SJSA1 (cell line): ENCODE data around the gene TBXAS1. TPM values are rescaled to one million over a fixed set of nuclear protein-coding genes. Genes with fewer than 3 reads are reported as not detected.

Experiments
- DNase-seq, 2 experiments: peaks; one replicate each; pipeline ENCODE4 v3.0.0-alpha.2; 2015 to 2020; ENCODE audit warnings: low spot score in 2 of 2, low read depth in 1 of 2
- H3K27ac ChIP-seq: fragments of 250-450 bp; sonication (Bioruptor Pico); 2 replicates; pipeline ENCODE4 v1.5.1; 2020; ENCODE audit warnings: mild to moderate bottlenecking, moderate library complexity
- H3K27me3 ChIP-seq: fragments of 250-450 bp; sonication (Bioruptor Pico); replicated peaks from 2 replicates; pipeline ENCODE4 v1.5.1; 2020; ENCODE audit warnings: mild to moderate bottlenecking, moderate library complexity
- H3K36me3 ChIP-seq: fragments of 250-450 bp; sonication (Bioruptor Pico); 2 replicates; pipeline ENCODE4 v1.5.1; 2020; ENCODE audit warnings: mild to moderate bottlenecking
- H3K4me1 ChIP-seq: fragments of 250-450 bp; sonication (Bioruptor Pico); replicated peaks from 2 replicates; pipeline ENCODE4 v1.6.1; 2021; ENCODE audit warnings: mild to moderate bottlenecking
- H3K4me3 ChIP-seq: fragments of 250-450 bp; sonication (Bioruptor Pico); 2 replicates; pipeline ENCODE4 v1.5.1; 2020; ENCODE audit warnings: mild to moderate bottlenecking
- H3K9me3 ChIP-seq: fragments of 250-450 bp; sonication (Bioruptor Pico); replicated peaks from 2 replicates; pipeline ENCODE4 v1.5.1; 2020; ENCODE audit warnings: mild to moderate bottlenecking
- total RNA-seq: library from RNA; depleted of rRNA; stranded (reverse); fragments of >200 nt; shearing (Covaris generic); gene quantifications from 2 replicates; pipeline ENCODE4 v1.2.3, GENCODE V29; 2014

The TBXAS1 gene
- total RNA-seq, 1 experiment from 2014 or later = 3.8 TPM

DNA sequence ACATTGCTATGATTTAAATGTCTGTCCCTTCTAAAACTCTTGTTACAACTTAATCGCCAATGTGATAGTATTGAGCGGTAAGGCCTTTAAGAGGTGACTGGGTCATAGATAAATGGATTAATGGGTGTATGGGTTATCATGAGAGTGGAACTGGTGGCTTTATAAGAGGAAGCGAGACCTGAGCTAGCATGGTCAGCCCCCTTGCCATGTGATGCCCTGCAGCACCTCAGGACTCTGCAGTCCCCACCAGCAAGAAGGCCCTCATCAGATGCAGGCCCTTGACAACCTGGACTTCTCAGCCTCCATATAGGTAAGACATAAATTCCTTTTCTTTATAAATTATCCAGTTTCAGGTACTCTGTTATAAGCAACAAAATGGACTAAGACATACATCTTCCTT is 218.1 kb downstream of the TBXAS1 start:
- Histone ChIP-seq H3K9me3 (no peaks in the 10 kb centered on the region), H3K4me1 (peaks cover 10% of the 10 kb centered on the region), H3K36me3 (peaks cover 8% of the 10 kb centered on the region), H3K27me3 (no peaks in the 10 kb centered on the region), H3K4me3 (no peak overlapping the region), H3K27ac (no peak overlapping the region)
- no peak for DNase-seq

DNA sequence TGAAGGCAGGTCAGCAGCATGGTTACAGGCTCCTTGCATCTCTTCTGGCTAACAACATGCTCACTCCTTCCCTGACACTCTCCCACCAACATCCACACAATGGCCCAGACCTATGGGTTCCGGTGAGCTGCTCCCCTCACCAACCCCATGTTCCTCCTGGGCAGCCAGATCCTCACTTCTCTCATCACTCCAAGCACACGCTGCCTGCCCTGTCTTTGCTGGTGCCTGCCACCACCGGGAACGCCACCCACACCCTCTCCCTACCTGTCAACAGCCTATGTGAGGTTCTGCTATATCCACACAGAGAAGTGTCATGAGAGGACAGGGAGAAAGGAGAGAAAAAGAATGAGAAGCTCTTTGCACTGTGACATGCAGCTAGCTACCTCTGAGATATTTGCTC is 219.1 kb downstream of the TBXAS1 start:
- H3K4me3 ChIP-seq = no peak overlapping the region
- H3K27me3 ChIP-seq = no peaks in the 10 kb centered on the region
- no peaks in the 10 kb centered on the region for H3K9me3 ChIP-seq
- H3K36me3 ChIP-seq = peaks cover 11% of the 10 kb centered on the region
- H3K27ac ChIP-seq = no peak overlapping the region
- DNase-seq = no peak
- H3K4me1 ChIP-seq = peaks cover 10% of the 10 kb centered on the region

DNA sequence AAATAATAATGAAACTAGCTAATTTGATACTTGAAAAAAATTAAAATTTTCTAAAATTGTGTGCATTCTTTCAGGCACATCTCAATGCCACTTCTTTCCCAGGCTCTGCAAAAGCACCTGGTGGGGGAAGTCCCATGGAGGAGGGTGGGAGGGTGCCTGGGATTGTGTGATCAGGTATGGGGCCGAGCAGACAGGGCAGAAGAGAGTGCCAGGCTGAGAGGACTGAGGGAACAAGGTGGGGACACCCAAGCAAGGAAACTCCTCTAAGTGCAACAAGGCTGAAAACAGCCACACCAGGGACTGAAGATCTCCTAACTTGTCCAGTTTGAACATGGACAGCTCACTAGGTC is 219.9 kb downstream of the TBXAS1 start:
- peaks cover 10% of the 10 kb centered on the region for H3K4me1 ChIP-seq
- H3K27ac ChIP-seq = no peak overlapping the region
- DNase-seq = no peak
- no peaks in the 10 kb centered on the region for H3K9me3 ChIP-seq
- H3K36me3 ChIP-seq = peaks cover 12% of the 10 kb centered on the region
- no peak overlapping the region for H3K4me3 ChIP-seq
- H3K27me3 ChIP-seq = no peaks in the 10 kb centered on the region

DNA sequence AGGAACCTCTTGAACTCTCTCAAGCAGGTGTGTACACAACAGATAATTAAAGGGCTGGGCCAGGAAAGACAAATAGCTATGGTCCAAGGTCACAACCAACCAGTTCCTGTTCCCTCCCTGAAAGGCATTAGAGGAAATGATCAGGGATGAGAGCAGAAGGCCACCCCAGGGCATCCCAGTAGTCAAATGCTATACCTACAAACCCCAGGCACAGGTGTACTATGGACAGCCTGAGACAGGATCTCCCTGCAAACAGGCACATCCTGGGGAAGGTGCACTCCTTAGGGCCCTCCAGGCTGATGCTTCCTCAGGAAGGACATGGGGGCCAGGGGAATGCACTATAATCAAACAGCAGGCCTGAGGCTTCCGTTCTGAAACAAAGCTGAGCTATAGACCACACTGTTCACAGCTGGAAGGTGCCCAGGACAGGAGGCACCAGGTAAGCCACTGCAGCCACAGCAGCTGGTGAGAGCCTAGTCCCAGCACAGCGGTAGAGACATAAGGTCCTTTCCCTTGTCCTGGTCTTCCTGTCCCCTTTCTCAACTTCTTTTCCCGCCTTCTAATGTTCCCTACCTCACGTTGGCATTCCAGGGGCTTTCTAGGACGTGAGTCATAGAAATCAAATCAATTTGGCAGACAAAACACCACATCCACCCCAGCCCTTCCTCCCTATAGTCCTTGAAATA is 220.4 kb downstream of the TBXAS1 start:
- peaks cover 10% of the 10 kb centered on the region for H3K4me1 ChIP-seq
- H3K27ac ChIP-seq = no peak overlapping the region
- H3K27me3 ChIP-seq = no peaks in the 10 kb centered on the region
- H3K4me3 ChIP-seq = no peak overlapping the region
- no peaks in the 10 kb centered on the region for H3K9me3 ChIP-seq
- peaks cover 12% of the 10 kb centered on the region for H3K36me3 ChIP-seq
- DNase-seq = peak in 1 of 2 experiments; percentile 23

DNA sequence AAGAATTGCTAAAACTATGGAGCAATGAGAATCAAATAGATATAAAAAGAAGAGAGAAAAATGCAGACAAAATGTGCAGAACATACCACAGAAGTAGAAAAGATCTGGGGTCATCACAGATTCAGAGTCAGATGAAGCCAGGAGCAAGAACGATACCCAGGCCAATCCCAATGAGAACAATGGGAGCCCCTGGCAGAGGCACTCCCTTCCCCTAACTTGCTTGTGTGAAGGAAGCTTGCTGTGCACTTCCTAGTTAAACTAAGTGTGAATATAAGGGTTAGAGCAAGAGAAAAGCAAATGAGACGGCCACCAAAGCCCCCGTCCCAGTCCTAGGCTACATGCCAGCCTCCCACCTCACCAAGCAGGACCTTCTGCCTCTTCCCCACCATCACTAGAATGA is 221.0 kb downstream of the TBXAS1 start:
- Histone ChIP-seq H3K4me3 (no peak overlapping the region), H3K27me3 (no peaks in the 10 kb centered on the region), H3K9me3 (no peaks in the 10 kb centered on the region), H3K4me1 (peaks cover 10% of the 10 kb centered on the region), H3K36me3 (peaks cover 12% of the 10 kb centered on the region), H3K27ac (no peak overlapping the region)
- no peak for DNase-seq

- Histone ChIP-seq H3K36me3 (peaks cover 9% of the 10 kb centered on the region), H3K4me3 (no peak overlapping the region), H3K27me3 (no peaks in the 10 kb centered on the region), H3K27ac (no peak overlapping the region), H3K4me1 (peaks cover 10% of the 10 kb centered on the region), H3K9me3 (no peaks in the 10 kb centered on the region)
- no peak for DNase-seq
These were observed 222.8 kb downstream of the TBXAS1 start for GRCh38 chr7:140051820-140052219.

DNA sequence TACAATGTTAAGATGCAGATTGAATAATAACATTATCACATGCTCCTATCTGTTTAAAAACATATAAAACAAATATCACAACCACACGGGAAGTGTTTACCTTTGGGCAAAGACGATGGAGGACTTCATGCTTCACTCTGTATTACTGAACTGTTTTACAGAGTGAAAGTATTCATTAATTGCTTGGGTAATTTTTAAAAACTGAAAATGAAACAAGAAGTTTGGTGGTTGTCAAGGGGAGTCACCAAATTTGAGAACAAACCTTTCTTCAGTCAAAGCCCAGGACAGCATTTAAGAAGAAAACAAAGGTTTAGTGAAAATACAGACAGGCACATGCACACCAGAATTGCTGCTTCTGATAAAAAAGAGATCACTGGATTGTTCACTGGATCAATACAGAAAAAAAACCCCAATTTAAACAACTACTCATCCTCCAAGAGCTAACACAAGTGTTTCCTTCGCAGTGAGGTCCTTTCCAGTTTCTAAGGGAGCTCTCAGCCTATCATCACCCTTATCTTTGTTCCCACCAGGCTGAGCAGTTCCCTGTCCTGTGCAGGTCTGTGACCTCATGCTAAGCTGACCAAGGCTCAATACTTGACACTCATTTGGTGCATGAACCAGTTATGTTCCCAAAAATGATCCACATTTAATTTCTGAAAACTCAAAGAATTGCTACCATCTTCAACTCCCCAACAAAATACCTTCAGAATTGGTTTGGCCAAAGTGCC is 224.9 kb downstream of the TBXAS1 start:
- DNase-seq = no peak
- Histone ChIP-seq H3K27me3 (no peaks in the 10 kb centered on the region), H3K9me3 (no peaks in the 10 kb centered on the region), H3K27ac (no peak overlapping the region), H3K36me3 (peaks cover 12% of the 10 kb centered on the region), H3K4me1 (peaks cover 11% of the 10 kb centered on the region), H3K4me3 (no peak overlapping the region)

DNA sequence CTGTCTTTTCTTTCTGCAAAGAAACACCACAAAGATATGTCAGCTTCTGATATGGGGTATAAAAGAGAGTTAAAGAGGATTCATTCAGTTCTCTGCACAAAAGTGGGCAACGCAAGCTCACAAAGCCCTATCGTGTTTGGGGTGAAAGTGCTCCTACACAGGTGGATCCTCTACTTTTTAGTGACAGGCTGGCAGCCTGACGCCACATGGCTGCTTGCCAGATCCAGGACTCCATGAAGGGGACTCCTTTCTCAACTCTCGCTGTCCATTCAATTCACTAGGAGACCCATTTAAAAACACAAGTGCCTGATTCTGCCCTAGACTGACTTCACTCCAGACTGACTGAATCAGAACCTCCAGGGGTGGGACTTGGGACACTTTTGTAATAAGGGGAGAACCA is 225.7 kb downstream of the TBXAS1 start:
- Histone ChIP-seq H3K27me3 (no peaks in the 10 kb centered on the region), H3K27ac (no peak overlapping the region), H3K4me3 (no peak overlapping the region), H3K36me3 (peaks cover 12% of the 10 kb centered on the region), H3K9me3 (no peaks in the 10 kb centered on the region), H3K4me1 (peaks cover 15% of the 10 kb centered on the region)
- peak in 1 of 2 experiments; percentile 22 for DNase-seq

DNA sequence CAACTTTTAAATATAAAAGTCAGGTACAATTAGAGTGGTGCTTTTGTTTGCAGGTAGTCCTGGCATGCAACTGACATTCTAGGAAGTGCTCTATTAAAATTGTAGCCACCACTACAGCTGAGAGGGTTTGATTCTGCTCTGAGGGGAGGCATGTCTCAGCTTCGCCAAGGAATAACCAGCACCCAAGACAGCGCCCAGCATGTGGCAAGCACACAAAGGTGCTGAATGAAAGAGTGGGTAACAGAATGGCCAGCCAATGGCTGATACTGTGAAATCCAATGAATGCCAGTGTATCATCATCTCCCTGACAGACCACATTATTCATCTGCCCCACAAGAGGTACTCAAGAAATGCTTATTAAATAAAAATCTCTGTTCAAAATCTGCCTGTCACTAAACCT is 226.8 kb downstream of the TBXAS1 start:
- Histone ChIP-seq H3K27me3 (no peaks in the 10 kb centered on the region), H3K27ac (no peak overlapping the region), H3K4me1 (peaks cover 14% of the 10 kb centered on the region), H3K9me3 (no peaks in the 10 kb centered on the region), H3K4me3 (no peak overlapping the region), H3K36me3 (peaks cover 12% of the 10 kb centered on the region)
- DNase-seq = peak in 1 of 2 experiments; percentile 16

DNA sequence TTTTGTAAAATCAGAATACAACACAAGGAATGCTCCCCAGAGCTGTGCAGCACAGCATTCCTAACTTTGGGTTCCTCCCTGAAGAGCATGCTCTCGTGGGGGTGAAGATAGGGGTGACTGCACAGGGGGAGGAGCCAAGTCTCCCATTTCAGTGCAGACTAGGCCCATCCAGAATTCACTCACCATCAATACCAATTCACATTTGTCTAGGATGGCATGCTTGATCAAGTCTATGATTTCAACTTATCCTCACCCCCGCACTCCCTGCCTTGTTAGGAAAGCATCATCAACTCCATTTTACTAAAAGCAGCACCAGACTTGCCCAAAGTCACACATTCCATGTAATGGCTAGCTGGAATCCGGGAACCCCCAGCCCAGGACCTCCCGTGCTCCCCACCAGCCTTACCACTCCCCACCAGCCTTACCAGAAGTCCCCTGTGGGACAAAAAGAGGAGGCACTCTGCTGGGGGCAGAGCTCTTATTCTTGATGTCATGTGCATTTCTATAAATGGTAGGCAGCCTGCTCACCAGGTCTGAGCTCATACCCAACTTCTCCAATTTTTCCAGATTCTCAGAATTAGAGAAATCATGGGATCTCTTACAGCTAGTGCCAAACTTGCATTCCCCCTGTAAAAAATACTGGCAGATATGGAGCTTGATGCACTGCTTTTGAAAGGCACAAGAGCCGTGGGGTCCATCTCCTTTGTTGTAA is 227.5 kb downstream of the TBXAS1 start:
- Histone ChIP-seq H3K27ac (no peak overlapping the region), H3K4me1 (peaks cover 21% of the 10 kb centered on the region), H3K36me3 (peaks cover 11% of the 10 kb centered on the region), H3K9me3 (no peaks in the 10 kb centered on the region), H3K4me3 (no peak overlapping the region), H3K27me3 (no peaks in the 10 kb centered on the region)
- peak in 1 of 2 experiments; percentile 20 for DNase-seq

GRCh38 chr7:140057143-140057535 is 228.1 kb downstream of the TBXAS1 start:
- no peaks in the 10 kb centered on the region for H3K27me3 ChIP-seq
- no peak overlapping the region for H3K4me3 ChIP-seq
- no peak overlapping the region for H3K27ac ChIP-seq
- DNase-seq = peak in 1 of 2 experiments; percentile 9
- H3K9me3 ChIP-seq = no peaks in the 10 kb centered on the region
- peaks cover 25% of the 10 kb centered on the region for H3K4me1 ChIP-seq
- peaks cover 8% of the 10 kb centered on the region for H3K36me3 ChIP-seq

DNA sequence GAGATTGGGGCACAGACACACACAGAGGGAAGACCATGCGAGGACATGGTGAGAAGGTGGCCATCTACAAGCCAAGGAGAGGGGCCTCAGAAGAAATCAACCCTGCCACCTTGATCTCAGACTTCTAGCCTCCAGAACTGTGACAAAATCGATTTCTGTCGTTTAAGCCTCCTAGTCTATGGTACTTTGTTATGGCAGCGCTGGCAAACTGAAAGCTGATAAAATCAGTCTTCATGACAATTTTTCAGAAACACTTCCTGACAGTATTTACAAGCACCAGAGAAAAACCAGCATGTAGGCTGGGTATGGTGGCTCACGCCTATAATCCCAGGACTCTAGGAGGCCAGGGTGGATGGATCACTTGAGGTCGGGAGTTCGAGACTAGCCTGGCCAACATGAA is 229.5 kb downstream of the TBXAS1 start:
- Histone ChIP-seq H3K4me1 (peaks cover 25% of the 10 kb centered on the region), H3K27ac (no peak overlapping the region), H3K9me3 (no peaks in the 10 kb centered on the region), H3K4me3 (no peak overlapping the region), H3K27me3 (no peaks in the 10 kb centered on the region), H3K36me3 (peaks cover 11% of the 10 kb centered on the region)
- DNase-seq = no peak

GRCh38 chr7:140059273-140060242 is 230.5 kb downstream of the TBXAS1 start:
- no peaks in the 10 kb centered on the region for H3K9me3 ChIP-seq
- H3K4me1 ChIP-seq = peaks cover 25% of the 10 kb centered on the region
- peak; percentile 77 to 88 for DNase-seq
- H3K27me3 ChIP-seq = no peaks in the 10 kb centered on the region
- peaks cover 11% of the 10 kb centered on the region for H3K36me3 ChIP-seq
- no peak overlapping the region for H3K27ac ChIP-seq
- no peak overlapping the region for H3K4me3 ChIP-seq
